ENCODE measurements around the gene CDRT15. TPM values are rescaled to one million over a fixed set of nuclear protein-coding genes. Genes with fewer than 3 reads are reported as not detected.

Gene CDRT15
- total and polyA plus RNA-seq, 8 donors, result 0.83 to 1.6 (median 1.0) TPM; not detected in 2

- intact Hi-C loops (cut with DNase I), result no loop called here
- TF ChIP-seq, protein P1, sequence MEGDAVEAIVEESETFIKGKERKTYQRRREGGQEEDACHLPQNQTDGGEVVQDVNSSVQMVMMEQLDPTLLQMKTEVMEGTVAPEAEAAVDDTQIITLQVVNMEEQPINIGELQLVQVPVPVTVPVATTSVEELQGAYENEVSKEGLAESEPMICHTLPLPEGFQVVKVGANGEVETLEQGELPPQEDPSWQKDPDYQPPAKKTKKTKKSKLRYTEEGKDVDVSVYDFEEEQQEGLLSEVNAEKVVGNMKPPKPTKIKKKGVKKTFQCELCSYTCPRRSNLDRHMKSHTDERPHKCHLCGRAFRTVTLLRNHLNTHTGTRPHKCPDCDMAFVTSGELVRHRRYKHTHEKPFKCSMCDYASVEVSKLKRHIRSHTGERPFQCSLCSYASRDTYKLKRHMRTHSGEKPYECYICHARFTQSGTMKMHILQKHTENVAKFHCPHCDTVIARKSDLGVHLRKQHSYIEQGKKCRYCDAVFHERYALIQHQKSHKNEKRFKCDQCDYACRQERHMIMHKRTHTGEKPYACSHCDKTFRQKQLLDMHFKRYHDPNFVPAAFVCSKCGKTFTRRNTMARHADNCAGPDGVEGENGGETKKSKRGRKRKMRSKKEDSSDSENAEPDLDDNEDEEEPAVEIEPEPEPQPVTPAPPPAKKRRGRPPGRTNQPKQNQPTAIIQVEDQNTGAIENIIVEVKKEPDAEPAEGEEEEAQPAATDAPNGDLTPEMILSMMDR (IDR thresholded peaks at IDR 0.05), result no peak
- no peak for ATAC-seq
- H3K27ac ChIP-seq, result no peak overlapping the region
- H3K4me3 ChIP-seq, result no peak overlapping the region
- no peaks in the 10 kb centered on the region for H3K27me3 ChIP-seq
- peaks cover 0 to 1% of the 10 kb centered on the region in 2 donors for H3K9me3 ChIP-seq
- H3K36me3 ChIP-seq, result peaks cover 0 to 5% of the 10 kb centered on the region in 2 donors
- DNase-seq, result no peak
- no peaks in the 10 kb centered on the region for H3K4me1 ChIP-seq
These were observed 24.3 kb downstream of the CDRT15 start for GRCh38 chr17:14212401-14212800.

GRCh38 chr17:14211801-14212200, 24.9 kb downstream of the CDRT15 start:
- Histone ChIP-seq H3K4me1 (no peaks in the 10 kb centered on the region), H3K27ac (no peak overlapping the region), H3K4me3 (no peak overlapping the region), H3K9me3 (peaks cover 0 to 1% of the 10 kb centered on the region in 2 donors), H3K36me3 (peaks cover 0 to 10% of the 10 kb centered on the region in 2 donors), H3K27me3 (no peaks in the 10 kb centered on the region)
- intact Hi-C loops (cut with DNase I), result no loop called here
- peak in 2 of 4 donors; percentile 21 to 90 for DNase-seq
- TF ChIP-seq, protein P1 (IDR thresholded peaks at IDR 0.05), result peak in 1 of 2 donors; percentile 53
- no peak for ATAC-seq

DNA sequence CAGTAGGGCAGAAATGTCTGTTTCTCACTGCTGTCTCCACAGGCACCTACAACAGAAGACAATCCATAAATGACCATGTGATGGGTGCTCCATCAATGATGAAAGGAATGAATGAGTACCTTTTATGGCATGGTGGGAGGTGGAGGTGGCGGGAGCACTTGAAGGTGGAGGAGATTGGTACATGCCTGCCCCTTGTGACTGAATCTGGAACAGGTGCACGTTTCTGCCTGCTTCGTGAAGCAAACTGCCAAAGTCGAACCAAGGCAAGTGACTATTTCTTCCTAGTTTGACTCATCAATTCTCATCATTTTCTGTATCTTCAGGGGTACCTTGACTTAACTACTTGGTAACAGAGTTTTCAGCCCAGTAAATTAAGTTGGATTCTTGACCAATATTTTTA, 25.4 kb downstream of the CDRT15 start:
- no peak for DNase-seq
- H3K27me3 ChIP-seq, result no peaks in the 10 kb centered on the region
- TF ChIP-seq, protein P1 (IDR thresholded peaks at IDR 0.05), result no peak
- no peak overlapping the region for H3K4me3 ChIP-seq
- H3K27ac ChIP-seq, result no peak overlapping the region
- H3K36me3 ChIP-seq, result peaks cover 0 to 16% of the 10 kb centered on the region in 2 donors
- peaks cover 0 to 1% of the 10 kb centered on the region in 2 donors for H3K9me3 ChIP-seq
- ATAC-seq, result no peak
- H3K4me1 ChIP-seq, result no peaks in the 10 kb centered on the region
- intact Hi-C loops (cut with DNase I), result no loop called here

DNA sequence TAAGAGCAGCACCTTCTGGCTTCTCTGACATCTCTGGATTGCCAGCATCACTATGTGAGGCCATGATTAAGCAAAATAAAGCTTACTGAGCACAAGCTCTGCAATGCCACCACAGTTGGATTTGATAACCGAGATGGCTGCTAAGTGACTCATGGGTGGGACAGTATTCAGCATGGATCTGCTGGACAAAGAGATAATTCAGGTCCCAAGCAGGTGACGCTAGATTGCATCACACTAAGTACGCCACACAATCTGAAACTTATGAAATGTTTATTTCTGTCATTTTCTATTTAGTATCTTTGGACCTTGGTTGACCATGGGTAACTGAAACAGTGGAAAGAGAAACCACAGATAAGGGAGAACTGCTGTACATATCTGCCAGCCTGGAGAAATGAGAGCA, 27.4 kb downstream of the CDRT15 start:
- DNase-seq (no peak), ATAC-seq (no peak)
- peaks cover 0 to 4% of the 10 kb centered on the region in 2 donors for H3K4me1 ChIP-seq
- H3K27ac ChIP-seq, result no peak overlapping the region
- H3K4me3 ChIP-seq, result no peak overlapping the region
- intact Hi-C loops (cut with DNase I), result no loop called here
- TF ChIP-seq, protein P1 (IDR thresholded peaks at IDR 0.05), result no peak
- H3K27me3 ChIP-seq, result no peaks in the 10 kb centered on the region
- H3K36me3 ChIP-seq, result peaks cover 0 to 16% of the 10 kb centered on the region in 2 donors
- H3K9me3 ChIP-seq, result peaks cover 0 to 1% of the 10 kb centered on the region in 2 donors

DNA sequence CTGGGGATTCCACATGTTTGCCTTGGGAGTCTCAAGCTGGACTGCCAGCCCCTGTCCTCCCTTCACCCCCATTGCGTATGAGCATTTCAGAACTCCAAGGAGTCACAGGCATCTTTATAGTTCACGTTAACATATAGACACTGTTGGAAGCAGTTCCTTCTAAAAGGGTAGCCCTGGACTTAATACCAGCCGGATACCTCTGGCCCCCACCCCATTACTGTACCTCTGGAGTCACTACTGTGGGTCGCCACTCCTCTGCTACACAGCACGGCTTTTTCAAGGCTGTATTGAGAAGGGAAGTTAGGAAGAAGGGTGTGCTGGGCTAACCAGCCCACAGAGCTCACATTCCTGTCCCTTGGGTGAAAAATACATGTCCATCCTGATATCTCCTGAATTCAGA, 28.9 kb downstream of the CDRT15 start:
- Histone ChIP-seq H3K4me3 (no peak overlapping the region), H3K9me3 (peaks cover 0 to 1% of the 10 kb centered on the region in 2 donors), H3K27me3 (no peaks in the 10 kb centered on the region), H3K4me1 (peaks cover 0 to 4% of the 10 kb centered on the region in 2 donors), H3K36me3 (peaks cover 0 to 16% of the 10 kb centered on the region in 2 donors), H3K27ac (no peak overlapping the region)
- intact Hi-C loops (cut with DNase I), result no loop called here
- TF ChIP-seq, protein P1 (IDR thresholded peaks at IDR 0.05), result no peak
- DNase-seq (no peak), ATAC-seq (no peak)

All from left lung (tissue), 10 donors.